ENCODE results near the gene CTSZ. TPM values are rescaled to one million over a fixed set of nuclear protein-coding genes. Genes with fewer than 3 reads are reported as not detected.
A peak's percentile ranks its signal among the peaks of the same experiment; 100 is the strongest.

Gene CTSZ
- polyA plus RNA-seq, 3 donors = 62.6 to 755 (median 86.4) TPM

- H3K4me3 Mint-ChIP-seq = peak overlapping the region; percentile 39 to 43
- DNase-seq = peak; percentile 61 to 90 (median 78)
- no peaks in the 10 kb centered on the region for H3K36me3 Mint-ChIP-seq
- Histone ChIP-seq H4K20me1 (ENCODE audit: insufficient read depth, low read length) (no peaks in the 10 kb centered on the region), H3K27me3 (ENCODE audit: control insufficient read depth in 2 of 2, insufficient read depth in 2 of 2, low read length in 2 of 2) (no peaks in the 10 kb centered on the region), H3K79me2 (ENCODE audit: insufficient read depth, low read length) (no peaks in the 10 kb centered on the region), H3K4me1 (ENCODE audit: control insufficient read depth in 1 of 2, insufficient read depth in 2 of 2, low read length in 2 of 2) (peaks cover 13 to 18% of the 10 kb centered on the region in 2 donors), H2AFZ (ENCODE audit: insufficient read depth, low read depth, low read length, poor library complexity, severe bottlenecking) (peak overlapping the region; percentile 33), H3K9me3 (replicated peaks in 1 of 2; ENCODE audit: control insufficient read depth in 1 of 2, insufficient read depth in 1 of 2, low read length in 2 of 2) (no peaks in the 10 kb centered on the region), H3K4me2 (replicated peaks; ENCODE audit: extremely low read depth, low read length, poor library complexity, severe bottlenecking) (peak overlapping the region; percentile 67), H3K4me3 (replicated peaks in 1 of 3; ENCODE audit: low read depth in 2 of 3, low read length in 3 of 3) (peak overlapping the region in 2 of 3 experiments; percentile 27 to 59), H3K9ac (ENCODE audit: insufficient read depth, low read length, poor library complexity, severe bottlenecking) (no peak overlapping the region), H3K36me3 (replicated peaks in 1 of 2; ENCODE audit: control insufficient read depth in 1 of 2, insufficient read depth in 2 of 2, low read length in 2 of 2) (no peaks in the 10 kb centered on the region), H3K27ac (ENCODE audit: low read depth in 1 of 2, low read length in 2 of 2) (peak overlapping the region; percentile 1 to 61)
- TF ChIP-seq, protein P1, sequence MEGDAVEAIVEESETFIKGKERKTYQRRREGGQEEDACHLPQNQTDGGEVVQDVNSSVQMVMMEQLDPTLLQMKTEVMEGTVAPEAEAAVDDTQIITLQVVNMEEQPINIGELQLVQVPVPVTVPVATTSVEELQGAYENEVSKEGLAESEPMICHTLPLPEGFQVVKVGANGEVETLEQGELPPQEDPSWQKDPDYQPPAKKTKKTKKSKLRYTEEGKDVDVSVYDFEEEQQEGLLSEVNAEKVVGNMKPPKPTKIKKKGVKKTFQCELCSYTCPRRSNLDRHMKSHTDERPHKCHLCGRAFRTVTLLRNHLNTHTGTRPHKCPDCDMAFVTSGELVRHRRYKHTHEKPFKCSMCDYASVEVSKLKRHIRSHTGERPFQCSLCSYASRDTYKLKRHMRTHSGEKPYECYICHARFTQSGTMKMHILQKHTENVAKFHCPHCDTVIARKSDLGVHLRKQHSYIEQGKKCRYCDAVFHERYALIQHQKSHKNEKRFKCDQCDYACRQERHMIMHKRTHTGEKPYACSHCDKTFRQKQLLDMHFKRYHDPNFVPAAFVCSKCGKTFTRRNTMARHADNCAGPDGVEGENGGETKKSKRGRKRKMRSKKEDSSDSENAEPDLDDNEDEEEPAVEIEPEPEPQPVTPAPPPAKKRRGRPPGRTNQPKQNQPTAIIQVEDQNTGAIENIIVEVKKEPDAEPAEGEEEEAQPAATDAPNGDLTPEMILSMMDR (IDR thresholded peaks at IDR 0.05) = no peak
- WGBS (ENCODE audit: insufficient coverage) = 60% methylated on average over 1 of the region's 8 CpGs
- peak overlapping the region in 6 of 7 donors; percentile 63 to 90 (median 82) for H3K27ac Mint-ChIP-seq
- peaks cover 0 to 5% (median 0%) of the 10 kb centered on the region in 7 donors for H3K9me3 Mint-ChIP-seq
- H3K27me3 Mint-ChIP-seq (ENCODE audit: low read depth in 3 of 3) = peaks cover 0 to 3% (median 2%) of the 10 kb centered on the region in 3 donors
- peaks cover 12% of the 10 kb centered on the region for H3K4me1 Mint-ChIP-seq
- intact Hi-C loops (cut with micrococcal nuclease) = no loop called here
Observed at GRCh38 chr20:58956078-58956477, 51.0 kb downstream of the CTSZ start.

DNA sequence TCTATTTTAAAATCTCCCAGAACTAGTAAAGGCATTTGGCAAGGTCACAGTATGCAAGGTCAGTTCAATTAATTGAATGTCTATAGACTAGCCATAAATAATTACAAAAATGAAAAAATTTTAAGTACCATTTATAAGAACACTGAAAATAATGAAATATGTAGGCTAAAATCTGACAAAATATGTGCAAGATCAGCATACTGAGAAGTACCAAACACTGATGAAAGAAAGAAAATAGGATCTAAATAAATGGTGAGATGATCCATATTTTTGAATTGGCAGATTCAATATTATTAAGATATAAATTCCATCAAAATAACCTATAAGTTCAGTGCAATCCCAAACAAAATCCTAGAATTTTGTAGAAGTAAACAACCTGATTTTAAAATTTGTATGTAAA is 54.0 kb downstream of the CTSZ start:
- H3K4me2 ChIP-seq (replicated peaks; ENCODE audit: extremely low read depth, low read length, poor library complexity, severe bottlenecking) = no peak overlapping the region
- no peak overlapping the region for H3K27ac ChIP-seq (ENCODE audit: low read depth in 1 of 2, low read length in 2 of 2)
- H3K27me3 ChIP-seq (ENCODE audit: control insufficient read depth in 2 of 2, insufficient read depth in 2 of 2, low read length in 2 of 2) = no peaks in the 10 kb centered on the region
- Mint-ChIP-seq H3K36me3 (no peaks in the 10 kb centered on the region), H3K27ac (no peak overlapping the region), H3K9me3 (peaks cover 0 to 5% (median 0%) of the 10 kb centered on the region in 7 donors), H3K27me3 (ENCODE audit: low read depth in 3 of 3) (peaks cover 0 to 2% (median 0%) of the 10 kb centered on the region in 3 donors), H3K4me3 (no peak overlapping the region), H3K4me1 (peaks cover 12% of the 10 kb centered on the region)
- no peaks in the 10 kb centered on the region for H4K20me1 ChIP-seq (ENCODE audit: insufficient read depth, low read length)
- no peak overlapping the region for H3K9ac ChIP-seq (ENCODE audit: insufficient read depth, low read length, poor library complexity, severe bottlenecking)
- H3K4me3 ChIP-seq (replicated peaks in 1 of 3; ENCODE audit: low read depth in 2 of 3, low read length in 3 of 3) = no peak overlapping the region
- H3K4me1 ChIP-seq (ENCODE audit: control insufficient read depth in 1 of 2, insufficient read depth in 2 of 2, low read length in 2 of 2) = peaks cover 13 to 18% of the 10 kb centered on the region in 2 donors
- no peak overlapping the region for H2AFZ ChIP-seq (ENCODE audit: insufficient read depth, low read depth, low read length, poor library complexity, severe bottlenecking)
- TF ChIP-seq, protein P1 (IDR thresholded peaks at IDR 0.05) = no peak
- intact Hi-C loops (cut with micrococcal nuclease) = no loop called here
- H3K79me2 ChIP-seq (ENCODE audit: insufficient read depth, low read length) = no peaks in the 10 kb centered on the region
- DNase-seq = no peak
- H3K36me3 ChIP-seq (replicated peaks in 1 of 2; ENCODE audit: control insufficient read depth in 1 of 2, insufficient read depth in 2 of 2, low read length in 2 of 2) = no peaks in the 10 kb centered on the region
- no peaks in the 10 kb centered on the region for H3K9me3 ChIP-seq (replicated peaks in 1 of 2; ENCODE audit: control insufficient read depth in 1 of 2, insufficient read depth in 1 of 2, low read length in 2 of 2)

Data from CD14-positive monocyte (primary cell).